Measurements from ENCODE around the gene AHSG.
A peak's percentile ranks its signal among the peaks of the same experiment; 100 is the strongest.
"Not testable (repeated sequence)": the region's sequence is repeated elsewhere in the genome, so short reads cannot be mapped to it uniquely, and the experiment has no call there.

The AHSG gene, protein sequence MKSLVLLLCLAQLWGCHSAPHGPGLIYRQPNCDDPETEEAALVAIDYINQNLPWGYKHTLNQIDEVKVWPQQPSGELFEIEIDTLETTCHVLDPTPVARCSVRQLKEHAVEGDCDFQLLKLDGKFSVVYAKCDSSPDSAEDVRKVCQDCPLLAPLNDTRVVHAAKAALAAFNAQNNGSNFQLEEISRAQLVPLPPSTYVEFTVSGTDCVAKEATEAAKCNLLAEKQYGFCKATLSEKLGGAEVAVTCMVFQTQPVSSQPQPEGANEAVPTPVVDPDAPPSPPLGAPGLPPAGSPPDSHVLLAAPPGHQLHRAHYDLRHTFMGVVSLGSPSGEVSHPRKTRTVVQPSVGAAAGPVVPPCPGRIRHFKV

DNA sequence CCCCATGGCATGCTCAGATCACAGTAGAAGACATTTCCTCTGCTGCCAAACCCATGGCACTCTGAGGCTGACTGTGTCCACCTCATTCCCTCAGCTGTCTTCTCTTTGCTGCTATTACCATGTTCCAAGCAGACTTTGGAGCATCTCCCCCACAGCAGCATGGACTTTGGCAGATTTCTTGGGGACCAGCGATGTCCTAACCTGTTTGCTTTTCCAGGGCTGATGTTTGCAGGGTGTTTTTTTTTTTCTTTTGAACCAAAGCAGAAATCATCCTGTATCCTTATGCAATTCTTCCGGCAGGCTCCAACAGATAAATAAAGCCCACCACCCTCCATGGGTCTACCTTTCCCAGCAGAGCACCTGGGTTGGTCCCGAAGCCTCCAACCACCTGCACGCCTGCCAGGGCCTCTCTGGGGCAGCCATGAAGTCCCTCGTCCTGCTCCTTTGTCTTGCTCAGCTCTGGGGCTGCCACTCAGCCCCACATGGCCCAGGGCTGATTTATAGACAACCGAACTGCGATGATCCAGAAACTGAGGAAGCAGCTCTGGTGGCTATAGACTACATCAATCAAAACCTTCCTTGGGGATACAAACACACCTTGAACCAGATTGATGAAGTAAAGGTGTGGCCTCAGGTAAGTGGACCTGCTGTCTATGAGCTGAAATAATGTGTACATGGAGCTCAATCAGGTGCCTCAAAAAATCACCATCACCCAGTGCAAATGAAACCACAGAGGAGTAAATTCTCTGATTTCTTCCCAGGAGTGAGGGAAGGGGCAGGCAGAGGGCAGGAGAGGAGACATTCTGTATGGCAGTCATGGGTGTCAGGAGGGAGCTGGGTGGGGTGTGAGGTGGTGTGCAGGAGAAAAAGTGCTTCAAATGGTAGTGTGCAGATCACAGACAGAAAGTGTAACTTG, at the start of gene AHSG:
Gene AHSG (plus strand): TSS at position 340 of the 916 bp plus-strand sequence. CDS start 82 bp downstream, at position 422.
- no peak for DNase-seq (ENCODE audit: low spot score)

DNA sequence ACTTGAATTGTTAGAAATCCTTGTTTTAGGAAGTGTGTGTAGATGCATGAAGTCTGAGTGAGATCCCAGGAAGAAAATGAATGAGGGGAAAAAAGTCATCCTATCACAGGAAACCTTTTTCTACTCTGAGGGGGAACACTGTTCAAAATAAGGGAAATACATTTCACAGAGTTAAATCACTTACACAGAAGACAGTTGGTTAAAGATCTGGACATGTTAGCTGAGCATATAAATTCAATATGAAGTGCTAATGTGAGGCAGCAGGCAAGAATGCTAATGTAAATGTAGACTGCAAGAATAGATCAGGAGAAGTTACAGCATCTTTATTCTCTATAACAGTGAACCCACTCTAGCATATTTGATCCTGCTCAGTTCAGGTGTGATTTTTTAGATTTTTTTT, 48.3 kb upstream of the AHSG start:
- no peak for DNase-seq (ENCODE audit: low spot score)

DNA sequence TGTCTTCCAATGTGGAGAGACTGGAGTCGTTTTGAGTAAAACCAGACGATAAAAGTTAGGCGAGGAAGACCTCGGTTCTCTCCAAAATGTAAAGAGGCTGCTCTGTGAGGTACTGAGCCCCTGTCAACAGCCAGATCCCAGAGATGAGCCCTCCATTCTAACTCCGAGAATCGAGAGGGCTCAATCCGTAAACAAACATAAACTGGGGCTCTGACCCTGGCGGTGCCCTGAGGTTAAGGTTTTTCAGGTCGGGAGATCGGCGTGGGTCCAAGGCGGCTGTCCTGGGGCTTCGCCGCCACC, 46.1 kb upstream of the AHSG start:
- DNase-seq (ENCODE audit: low spot score): peak; percentile 12

DNA sequence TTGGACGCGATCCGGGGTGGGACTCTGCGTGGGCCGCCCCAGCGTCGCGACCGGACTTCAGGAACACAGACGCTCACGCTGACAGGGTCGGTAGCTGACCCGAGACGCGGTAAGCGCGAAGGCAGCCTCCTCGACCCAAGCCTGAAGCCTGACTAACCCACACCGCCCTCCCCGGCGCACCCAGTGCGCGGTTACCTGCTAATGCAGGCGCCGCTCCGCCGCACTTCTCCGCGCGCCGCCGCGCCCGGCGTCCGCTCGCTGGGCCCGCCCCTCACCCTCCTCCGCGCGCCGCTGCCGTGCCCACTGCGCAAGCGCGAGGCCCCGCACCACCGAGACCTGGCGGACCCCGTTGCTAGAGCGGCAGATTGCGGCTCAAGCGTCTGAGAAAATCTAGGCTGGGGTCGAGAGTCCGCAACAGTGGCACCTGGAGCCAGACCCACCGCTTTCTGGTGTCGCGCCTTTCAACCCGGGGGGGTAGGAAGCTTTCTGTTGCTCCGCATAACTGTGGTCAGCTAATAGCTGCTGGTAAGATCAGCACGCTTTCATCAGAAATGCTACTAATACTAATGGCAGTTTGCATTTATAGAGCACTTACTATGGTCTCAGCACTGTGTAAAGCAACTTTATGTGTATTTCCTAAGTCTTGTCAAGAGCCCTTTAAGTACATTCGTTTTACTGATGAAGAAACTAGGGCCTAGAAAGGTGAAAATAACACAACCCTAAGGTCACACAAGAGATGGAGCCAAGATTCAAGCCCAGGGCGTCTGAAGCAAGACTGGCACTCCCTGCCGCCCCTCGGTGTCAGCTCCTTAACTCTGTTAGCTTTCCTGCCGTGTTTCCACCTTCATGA, 45.6 kb upstream of the AHSG start, which contains the start of gene TBCCD1:
Gene TBCCD1 (minus strand): TSS at position 268 of the 850 bp plus-strand sequence. CDS start 3,010 bp downstream, outside the sequence.
- peak; percentile 92 for DNase-seq (ENCODE audit: low spot score)

DNA sequence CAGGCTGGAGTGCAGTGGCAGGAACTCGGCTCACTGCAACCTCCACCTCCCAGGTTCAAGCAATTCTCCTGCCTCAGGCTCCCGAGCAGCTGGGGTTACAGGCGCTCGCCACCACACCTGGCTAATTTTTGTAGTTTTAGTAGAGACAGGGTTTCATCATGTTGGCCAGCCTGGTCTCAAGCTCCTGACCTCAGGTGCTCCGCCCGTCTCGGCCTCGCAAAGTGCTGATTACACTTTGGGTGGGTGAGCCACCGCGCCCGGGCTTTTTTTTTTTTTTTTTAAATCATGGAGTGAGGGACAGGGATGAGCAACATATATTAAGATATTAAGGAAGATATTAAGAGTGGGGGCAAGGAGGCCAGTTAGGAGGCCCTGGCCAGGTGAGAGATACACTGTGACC, 43.5 kb upstream of the AHSG start:
- not testable (repeated sequence) for DNase-seq (ENCODE audit: low spot score)

DNA sequence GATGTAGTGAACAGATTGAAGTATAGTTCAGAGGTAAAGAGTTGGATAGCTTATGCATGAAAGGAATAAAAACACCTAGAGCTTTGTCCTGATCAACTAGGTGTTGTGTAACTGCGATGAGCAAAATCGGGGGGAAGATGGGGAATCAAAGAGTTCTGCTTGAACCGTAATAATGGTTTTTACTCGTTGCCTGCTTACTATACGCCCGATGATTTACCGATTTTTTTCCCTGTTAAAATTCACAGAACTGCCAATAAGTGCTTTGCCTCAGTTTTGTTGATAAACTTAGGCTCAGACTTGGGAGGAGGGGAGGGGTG, 43.1 kb upstream of the AHSG start:
- no peak for DNase-seq (ENCODE audit: low spot score)

DNA sequence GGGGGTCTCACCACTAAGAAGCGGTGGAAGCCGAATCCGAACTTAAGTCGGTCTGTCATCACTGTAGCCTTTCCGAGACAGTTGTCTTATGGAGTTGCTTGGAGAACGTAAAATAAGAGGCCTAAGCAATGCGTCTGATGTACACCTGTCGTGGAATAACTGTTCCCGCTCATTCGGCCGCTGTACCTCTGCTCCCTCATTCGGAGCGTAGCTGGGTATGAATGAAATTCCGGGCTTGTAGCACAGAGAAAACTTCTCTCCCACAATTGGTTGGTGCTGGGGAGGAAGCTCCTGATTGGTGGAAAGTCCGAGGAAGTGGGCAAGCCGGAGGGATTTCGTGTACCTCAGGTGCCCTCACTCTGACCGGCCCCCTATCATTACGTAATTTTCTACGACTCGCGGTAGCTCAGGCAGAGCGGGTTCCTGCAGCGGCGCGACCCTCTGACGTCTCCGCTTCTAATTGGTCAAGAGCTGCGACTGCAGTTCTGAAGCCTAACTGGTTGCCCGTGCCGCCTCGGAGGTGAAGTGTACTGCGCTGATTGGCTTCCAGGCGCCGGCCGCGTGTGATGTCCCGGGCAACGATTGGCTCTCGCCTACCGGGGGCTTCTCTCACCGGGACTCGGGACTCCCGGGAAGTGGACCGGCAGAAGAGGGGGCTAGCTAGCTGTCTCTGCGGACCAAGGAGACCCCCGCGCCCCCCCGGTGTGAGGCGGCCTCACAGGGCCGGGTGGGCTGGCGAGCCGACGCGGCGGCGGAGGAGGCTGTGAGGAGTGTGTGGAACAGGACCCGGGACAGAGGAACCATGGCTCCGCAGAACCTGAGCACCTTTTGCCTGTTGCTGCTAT, 42.5 kb upstream of the AHSG start, which contains the start of gene DNAJB11:
Gene DNAJB11 (plus strand): TSS at position 625 of the 845 bp plus-strand sequence. CDS start 178 bp downstream, at position 803.
- DNase-seq (ENCODE audit: low spot score): peak; percentile 99

DNA sequence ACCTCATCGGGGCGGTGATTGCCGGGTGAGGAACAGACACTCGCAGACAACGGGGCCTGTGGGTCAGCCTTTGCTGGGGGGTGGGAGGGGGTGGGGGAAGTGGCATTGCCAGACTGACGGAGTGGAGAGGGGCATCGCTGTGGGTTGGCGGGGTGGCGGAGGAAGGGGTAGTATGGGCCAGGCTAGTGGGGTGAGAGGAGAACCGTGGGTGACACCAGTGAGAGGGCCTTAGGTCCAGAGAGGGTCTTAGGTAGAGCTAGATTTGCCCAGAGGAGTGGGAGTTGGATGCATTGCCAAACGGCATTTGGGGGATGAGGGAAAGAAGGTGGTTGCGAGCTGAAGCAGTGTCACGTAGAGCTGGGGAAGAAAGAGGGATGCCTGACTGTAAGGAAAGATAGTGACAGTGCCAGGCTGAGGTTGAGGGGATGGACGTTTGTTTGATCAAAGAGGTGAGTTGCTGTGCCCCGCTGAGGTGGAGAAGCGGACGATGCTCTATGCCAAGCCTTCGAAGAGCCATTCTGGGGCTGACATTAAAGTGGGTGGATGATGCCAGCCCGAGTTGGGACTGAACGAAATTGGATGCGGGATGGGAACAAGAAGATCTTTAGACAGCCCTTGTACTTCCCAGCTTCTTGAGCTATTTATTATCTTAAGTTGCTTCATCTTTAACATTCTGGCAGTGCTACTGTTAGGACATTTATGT, 41.8 kb upstream of the AHSG start:
- no peak for DNase-seq (ENCODE audit: low spot score)

DNA sequence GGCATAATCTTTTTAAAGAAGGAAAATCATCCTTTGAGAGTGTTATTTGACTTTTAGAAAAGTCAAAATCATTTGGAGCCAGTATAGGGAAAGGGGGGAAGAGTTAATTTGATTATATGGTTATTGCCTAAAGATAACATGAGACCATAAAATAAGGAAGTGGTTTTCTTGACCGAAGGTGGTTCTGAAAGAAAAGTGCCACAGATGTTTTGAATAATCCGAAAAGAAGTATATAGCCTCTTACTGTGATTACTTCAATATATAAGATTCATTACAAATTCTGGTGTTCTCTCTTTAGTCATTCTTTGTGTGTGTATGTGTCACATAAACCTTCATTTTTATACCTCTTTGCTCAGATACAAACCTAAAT, 41.2 kb upstream of the AHSG start:
- DNase-seq (ENCODE audit: low spot score): no peak

DNA sequence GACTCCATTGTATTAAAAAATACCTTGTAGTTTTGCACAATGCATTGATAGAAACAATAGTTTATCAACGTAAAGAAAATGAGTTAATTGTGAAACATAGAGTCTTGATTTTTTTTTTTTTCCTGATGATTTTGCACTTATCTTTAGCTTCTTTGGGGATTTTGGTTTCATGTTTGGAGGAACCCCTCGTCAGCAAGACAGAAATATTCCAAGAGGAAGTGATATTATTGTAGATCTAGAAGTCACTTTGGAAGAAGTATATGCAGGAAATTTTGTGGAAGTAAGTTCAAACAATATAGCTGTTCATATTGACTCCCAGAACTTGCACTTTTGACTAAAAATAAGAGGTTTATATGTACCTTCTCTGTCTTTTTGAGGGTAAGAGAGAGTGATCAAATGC, 35.3 kb upstream of the AHSG start:
- no peak for DNase-seq (ENCODE audit: low spot score)

DNA sequence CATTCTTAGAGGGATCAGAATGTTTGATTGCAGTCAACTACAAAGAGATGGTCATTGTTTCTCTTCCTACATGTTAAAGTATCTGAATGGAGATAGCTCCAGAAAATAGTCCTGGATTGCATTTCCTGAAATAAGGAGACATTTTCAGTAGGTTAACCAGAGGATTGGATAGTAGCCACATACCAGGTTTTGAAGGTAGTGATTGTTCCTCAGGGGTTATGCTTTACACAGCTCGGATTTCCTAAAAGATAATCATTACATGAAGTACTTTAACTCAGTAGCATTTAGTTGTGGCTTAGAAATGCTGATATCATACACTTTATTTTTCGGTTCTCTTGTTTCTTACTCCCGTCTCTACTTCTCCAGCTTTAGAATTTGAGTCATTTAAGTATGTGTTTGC, 32.1 kb upstream of the AHSG start:
- DNase-seq (ENCODE audit: low spot score): no peak

DNA sequence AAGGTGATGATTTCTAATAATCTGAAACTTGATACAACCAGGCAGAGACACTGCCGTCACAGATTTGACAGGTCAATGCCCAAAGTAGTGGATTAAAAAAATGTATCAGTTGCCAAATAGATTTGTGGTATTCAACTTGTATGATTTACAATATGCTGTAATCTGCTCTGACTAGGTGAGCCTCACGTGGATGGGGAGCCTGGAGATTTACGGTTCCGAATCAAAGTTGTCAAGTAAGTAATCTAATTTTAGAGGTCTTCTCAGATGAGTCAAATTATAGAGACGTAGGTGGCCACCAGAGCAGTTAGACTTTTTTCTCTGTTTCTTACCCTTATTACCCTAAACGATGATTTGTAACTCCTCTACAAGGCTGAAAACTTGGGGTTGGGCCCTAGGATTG, 30.3 kb upstream of the AHSG start:
- no peak for DNase-seq (ENCODE audit: low spot score)

DNA sequence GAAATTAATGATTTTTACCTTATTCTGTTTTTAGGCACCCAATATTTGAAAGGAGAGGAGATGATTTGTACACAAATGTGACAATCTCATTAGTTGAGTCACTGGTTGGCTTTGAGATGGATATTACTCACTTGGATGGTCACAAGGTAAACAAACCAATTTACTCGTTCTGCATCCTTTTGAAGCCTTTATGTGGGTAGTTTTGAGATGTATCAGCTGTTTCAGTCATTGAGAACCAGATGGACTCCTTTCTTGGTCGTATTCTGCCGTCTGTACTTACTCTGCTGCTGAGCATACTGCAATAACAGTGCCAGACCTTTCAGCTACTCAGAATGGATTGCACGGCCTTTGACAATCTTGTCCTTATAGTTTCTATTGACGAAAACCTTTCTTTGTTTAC, 29.0 kb upstream of the AHSG start:
- DNase-seq (ENCODE audit: low spot score): no peak

DNA sequence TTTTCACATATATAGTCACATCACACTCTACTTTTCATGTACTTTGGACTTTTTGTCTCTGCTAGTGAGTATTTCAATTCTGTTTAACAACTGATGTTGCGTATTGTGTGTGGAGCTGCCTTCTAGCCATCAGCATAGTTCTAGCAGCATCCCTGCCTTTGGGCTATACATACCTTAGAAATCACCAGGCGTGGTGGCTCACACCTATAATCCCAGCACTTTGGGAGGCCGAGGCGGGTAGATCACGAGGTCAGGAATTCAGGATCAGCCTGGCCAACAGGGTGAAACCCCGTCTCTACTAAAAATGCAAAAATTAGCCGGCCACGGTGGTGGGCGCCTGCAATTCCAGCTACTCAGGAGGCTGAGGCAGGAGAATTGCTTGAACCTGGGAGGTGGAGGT, 26.6 kb upstream of the AHSG start:
- DNase-seq (ENCODE audit: low spot score): not testable (repeated sequence)

DNA sequence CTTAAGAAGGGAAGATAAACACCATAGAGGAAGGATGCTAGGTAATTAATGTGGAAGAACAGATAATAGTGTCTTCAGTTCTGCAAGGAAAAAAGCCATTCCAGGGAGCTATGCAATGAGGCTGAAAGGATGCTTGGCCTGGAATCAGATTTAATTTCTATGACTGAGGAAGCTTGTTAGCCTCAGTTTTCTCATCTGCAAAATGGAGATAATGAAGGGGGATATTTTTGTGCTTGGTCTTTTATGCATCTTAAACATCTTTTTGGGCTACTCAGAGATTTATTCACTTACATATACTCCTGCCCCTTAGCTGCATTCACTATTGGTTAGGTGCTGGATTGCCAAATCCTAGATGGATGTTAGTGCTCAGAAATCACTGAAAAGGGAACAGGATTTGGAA, 25.7 kb upstream of the AHSG start:
- DNase-seq (ENCODE audit: low spot score): no peak

DNA sequence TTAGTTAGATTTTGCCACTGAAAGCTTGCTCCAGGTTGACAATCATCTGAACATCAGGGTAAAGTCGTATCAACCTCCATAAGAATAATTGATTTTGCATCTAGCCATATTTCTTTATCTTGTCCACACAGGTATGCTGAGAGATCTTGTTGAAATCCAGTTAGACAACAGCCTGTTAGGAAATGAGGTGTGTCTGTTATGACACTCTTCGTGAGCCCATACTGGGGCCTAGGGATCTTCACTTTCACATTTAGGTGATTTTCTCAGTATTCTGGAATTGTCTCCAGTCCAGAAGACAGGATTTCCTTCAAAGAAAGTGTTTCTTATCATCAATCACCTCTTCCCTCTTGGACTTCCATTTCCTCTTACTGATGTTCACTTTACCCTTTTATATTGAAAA, 24.2 kb upstream of the AHSG start:
- no peak for DNase-seq (ENCODE audit: low spot score)

DNA sequence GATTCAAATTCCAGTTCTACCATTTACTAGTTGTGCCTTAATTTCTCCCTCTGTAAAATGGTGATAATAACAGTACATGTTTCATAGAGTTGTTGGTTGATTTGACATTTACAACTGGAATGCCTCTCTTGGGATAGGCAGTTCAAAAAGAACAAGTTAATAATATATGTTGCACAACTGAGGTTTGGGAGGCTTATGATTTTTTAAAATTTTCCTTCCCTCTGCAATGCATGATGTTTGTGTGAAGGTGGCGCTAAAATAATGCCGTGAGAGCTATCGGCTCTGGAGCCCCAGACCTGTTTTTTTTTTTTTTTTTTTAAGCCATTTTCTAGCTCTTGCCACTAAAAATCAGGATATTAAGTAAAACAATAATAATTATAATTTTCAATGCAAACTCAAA, 23.7 kb upstream of the AHSG start:
- no peak for DNase-seq (ENCODE audit: low spot score)

DNA sequence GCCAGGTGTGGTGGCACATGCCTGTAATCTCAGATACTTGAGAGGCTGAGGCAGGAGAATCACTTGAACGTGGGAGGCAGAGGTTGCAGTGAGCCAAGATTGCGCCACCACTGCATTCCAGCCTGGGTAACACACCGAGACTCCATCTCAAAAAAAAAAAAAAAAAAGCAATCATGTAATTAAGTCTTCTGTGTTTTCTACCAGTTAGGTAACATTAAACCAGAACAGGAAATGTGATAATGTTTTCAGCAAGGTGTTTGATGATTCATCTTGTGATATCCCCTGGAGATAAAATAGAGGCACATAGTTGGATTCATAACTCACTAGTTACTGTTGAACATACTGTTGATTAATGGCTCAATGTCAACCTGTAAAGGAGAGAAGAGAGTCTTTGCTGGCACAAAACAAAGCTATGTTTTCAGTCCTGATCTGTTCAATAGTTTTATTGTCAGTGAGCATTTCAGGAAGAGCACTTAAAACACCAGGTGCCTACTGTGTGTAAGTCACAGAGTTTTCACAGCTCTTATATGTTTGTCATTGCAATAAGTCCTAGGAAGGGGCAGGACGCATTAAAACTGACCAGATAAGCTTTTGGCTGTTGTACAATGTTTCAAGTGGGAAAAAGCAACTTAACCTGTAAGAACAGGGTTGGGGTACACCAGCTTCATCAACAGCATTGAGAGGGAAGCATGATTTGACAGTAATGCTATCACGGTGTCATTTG, 22.8 kb upstream of the AHSG start:
- DNase-seq (ENCODE audit: low spot score): no peak

DNA sequence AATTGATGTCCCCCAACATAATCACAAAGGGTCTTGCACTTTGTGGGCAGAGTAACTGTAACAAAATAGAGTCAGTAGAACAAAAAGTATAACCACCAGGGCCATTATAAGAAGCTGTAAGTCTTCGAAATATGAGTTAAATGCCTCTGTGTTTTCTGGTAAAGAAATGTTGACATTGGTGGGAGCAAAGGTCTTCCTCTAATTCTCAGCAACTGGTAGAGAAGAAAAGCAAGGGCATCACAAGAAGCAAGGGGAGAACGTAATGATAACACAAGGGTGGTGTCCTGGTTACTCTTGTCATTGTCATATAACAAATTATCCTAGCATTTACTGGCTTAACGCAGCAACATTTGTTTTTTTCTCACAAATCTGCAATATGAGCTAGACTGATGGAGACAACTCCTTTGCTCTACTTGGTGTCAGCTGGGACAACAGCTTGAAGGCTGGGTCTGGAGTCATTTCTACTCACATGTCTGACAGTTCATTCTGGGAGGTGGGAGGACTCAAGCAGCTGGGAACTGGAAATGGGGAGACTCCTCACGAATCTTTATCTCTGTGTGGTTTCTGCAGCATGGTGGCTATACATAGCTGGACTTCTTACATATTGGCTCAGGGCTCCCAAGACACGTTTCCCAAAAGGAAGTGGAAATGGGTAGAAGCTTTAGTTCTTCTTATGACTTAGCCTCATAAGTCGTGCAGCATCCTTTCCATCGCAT, 22.1 kb upstream of the AHSG start:
- no peak for DNase-seq (ENCODE audit: low spot score)

DNA sequence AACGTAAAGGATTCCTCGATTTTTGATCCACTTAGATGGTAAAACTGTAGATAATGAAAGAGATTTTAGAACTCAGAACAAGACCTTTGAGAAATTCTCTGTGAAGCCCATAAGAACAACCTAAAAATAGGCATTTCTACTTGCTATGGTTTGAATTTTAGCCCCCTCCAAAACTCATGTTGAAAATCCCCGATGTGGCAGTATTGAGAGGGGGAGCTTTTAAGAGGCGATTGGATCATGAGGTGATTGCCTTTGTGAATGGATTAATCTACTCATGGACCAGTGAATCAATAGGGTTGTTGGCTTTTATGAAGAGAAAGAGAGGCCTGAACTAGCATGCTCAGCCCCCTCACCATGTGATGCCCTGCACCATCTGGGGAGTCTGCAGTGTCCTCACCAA, 20.2 kb upstream of the AHSG start:
- no peak for DNase-seq (ENCODE audit: low spot score)

Data from AG08395 (cell line).